Natural killer cell treated with Interleukin-12 subunit alpha and Interleukin-12 subunit beta and Interleukin-15 and Interleukin-18, amount 100 ng/mL, for 72 hours (primary cell): ENCODE results near the gene SCGB3A1. TPM values are rescaled to one million over a fixed set of nuclear protein-coding genes. Genes with fewer than 3 reads are reported as not detected.

Experiments used
- ATAC-seq, 2 donors: fragments of 150-1000 bp; cut with Tn5 transposase in 1 of 2; sonication (Bioruptor Pico), chemical (Tn5 transposase) in 1 of 2; 2 replicates each; pipeline ENCODE4 v1.10.0; 2021
- DNase-seq: peaks from one replicate; pipeline ENCODE4 v3.0.0; 2022; ENCODE audit warnings: low spot score
- H3K27ac Mint-ChIP-seq, 2 donors: 1 replicate in 1 of 2; 2 replicates in 1 of 2; pipeline ENCODE4 v1.8.0; 2022; ENCODE audit warnings: mixed read lengths in 2 of 2, mild to moderate bottlenecking in 1 of 2, moderate library complexity in 1 of 2
- H3K27me3 Mint-ChIP-seq, 2 donors: 1 replicate in 1 of 2; 2 replicates in 1 of 2; pipeline ENCODE4 v1.8.0; 2022; ENCODE audit warnings: mixed read lengths in 2 of 2
- H3K36me3 Mint-ChIP-seq: one replicate; pipeline ENCODE4 v1.8.0; 2022; ENCODE audit warnings: mixed read lengths
- H3K4me1 Mint-ChIP-seq, 2 donors: 1 replicate in 1 of 2; 2 replicates in 1 of 2; pipeline ENCODE4 v1.8.0; 2022; ENCODE audit warnings: low read depth in 2 of 2, mixed read lengths in 2 of 2, mild to moderate bottlenecking in 1 of 2
- H3K4me3 Mint-ChIP-seq: one replicate; pipeline ENCODE4 v1.8.0; 2022; ENCODE audit warnings: mixed read lengths
- H3K9me3 Mint-ChIP-seq: 2 replicates; pipeline ENCODE4 v1.8.0; 2022; ENCODE audit warnings: mixed read lengths
- total RNA-seq, 2 donors: library from RNA; stranded (reverse); gene quantifications; one replicate each; pipeline ENCODE4 v1.2.3, GENCODE V29; 2022

Gene SCGB3A1
- total RNA-seq, 2 donors from 2014 or later = not detected

DNA sequence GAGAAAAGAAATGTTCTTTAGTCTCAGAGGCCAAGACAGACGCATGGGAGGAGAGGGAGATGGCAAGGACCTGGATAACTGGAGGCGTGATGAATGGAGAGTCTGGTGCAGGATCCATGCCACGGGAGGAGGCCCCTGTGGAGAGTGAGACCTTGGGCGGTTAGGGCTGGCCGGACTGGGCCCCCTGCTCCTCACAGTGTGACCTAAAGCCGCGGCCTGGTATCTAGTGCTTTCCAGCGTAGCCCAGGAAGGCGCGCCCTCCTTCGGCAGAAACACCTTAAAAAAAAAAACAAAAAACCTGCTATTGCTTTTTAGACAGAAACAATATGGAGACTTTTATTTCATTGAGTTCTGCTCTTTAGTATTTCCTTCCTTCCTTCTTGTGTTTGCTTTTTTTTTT is 33.1 kb downstream of the SCGB3A1 start:
- ATAC-seq (no peak), DNase-seq (no peak)
- no peak overlapping the region for H3K4me3 Mint-ChIP-seq
- no peaks in the 10 kb centered on the region for H3K27me3 Mint-ChIP-seq
- peaks cover 12% of the 10 kb centered on the region for H3K36me3 Mint-ChIP-seq
- no peaks in the 10 kb centered on the region for H3K9me3 Mint-ChIP-seq
- H3K4me1 Mint-ChIP-seq = peaks cover 19 to 33% of the 10 kb centered on the region in 2 donors
- H3K27ac Mint-ChIP-seq = no peak overlapping the region

DNA sequence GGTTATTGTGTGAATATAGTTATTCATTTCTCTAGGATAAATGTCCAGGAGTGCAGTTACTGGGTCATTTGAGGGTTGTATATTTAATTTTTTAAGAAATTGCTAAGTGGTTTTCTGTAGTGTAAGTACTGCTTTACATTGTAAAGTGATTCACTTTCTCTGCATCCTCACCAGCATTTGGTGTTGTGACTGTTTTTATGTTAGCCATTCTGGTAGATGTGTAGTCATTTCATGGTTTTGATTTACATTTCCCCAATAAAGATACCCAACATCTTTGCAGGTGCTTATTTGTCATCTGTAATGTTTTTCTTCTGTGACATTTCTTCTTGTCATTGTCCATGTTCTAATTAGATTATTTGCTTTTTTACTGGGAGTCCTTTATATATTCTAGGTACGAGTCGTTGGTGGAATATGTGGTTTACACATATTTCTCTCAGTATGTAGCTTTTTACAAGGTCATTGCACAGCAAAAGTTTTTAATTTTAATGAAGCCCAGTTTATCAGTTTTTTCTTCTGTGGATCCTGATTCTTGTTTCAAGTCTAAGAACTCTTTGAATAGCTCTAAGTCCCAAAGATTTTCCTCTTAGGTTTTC is 34.0 kb downstream of the SCGB3A1 start:
- no peak overlapping the region for H3K27ac Mint-ChIP-seq
- H3K27me3 Mint-ChIP-seq = no peaks in the 10 kb centered on the region
- peaks cover 19 to 33% of the 10 kb centered on the region in 2 donors for H3K4me1 Mint-ChIP-seq
- no peak for DNase-seq
- ATAC-seq = peak in 1 of 2 donors; percentile 38
- no peak overlapping the region for H3K4me3 Mint-ChIP-seq
- peaks cover 12% of the 10 kb centered on the region for H3K36me3 Mint-ChIP-seq
- no peaks in the 10 kb centered on the region for H3K9me3 Mint-ChIP-seq

GRCh38 chr5:180555168-180555921 is 36.0 kb downstream of the SCGB3A1 start:
- H3K36me3 Mint-ChIP-seq = peaks cover 2% of the 10 kb centered on the region
- H3K27ac Mint-ChIP-seq = no peak overlapping the region
- ATAC-seq = no peak

GRCh38 chr5:180553530-180553929 is 37.8 kb downstream of the SCGB3A1 start:
- DNase-seq (no peak), ATAC-seq (no peak)
- Mint-ChIP-seq H3K27ac (no peak overlapping the region), H3K36me3 (no peaks in the 10 kb centered on the region), H3K27me3 (no peaks in the 10 kb centered on the region), H3K4me1 (peaks cover 8 to 16% of the 10 kb centered on the region in 2 donors), H3K4me3 (no peak overlapping the region), H3K9me3 (no peaks in the 10 kb centered on the region)

More at GRCh38 chr5:180555168-180555921, 36.0 kb downstream of the SCGB3A1 start:
- no peak overlapping the region for H3K4me3 Mint-ChIP-seq
- no peaks in the 10 kb centered on the region for H3K27me3 Mint-ChIP-seq
- H3K4me1 Mint-ChIP-seq = peaks cover 7 to 24% of the 10 kb centered on the region in 2 donors
- DNase-seq = no peak
- no peaks in the 10 kb centered on the region for H3K9me3 Mint-ChIP-seq

DNA sequence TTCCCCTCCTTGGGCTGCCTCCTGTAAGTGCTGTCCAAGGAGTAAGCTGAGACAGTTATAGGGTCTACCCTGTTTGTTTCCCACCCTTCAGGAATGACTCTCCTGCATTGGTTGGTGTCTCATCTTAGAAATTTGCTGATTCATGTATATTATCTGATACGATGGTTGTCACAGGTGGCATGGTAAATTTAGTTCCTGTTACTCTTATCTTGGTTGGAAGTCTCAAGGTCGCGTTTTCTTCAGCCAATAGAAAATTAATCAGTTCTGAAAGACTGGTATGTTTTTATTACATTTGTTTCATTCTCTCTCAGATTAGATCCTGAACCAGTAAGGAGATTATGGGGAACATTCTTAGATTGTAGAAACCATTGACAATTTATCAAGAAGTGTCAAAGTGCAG is 42.7 kb downstream of the SCGB3A1 start:
- H3K27ac Mint-ChIP-seq = peak overlapping the region; percentile 12 to 69
- no peaks in the 10 kb centered on the region for H3K9me3 Mint-ChIP-seq
- no peak for ATAC-seq
- no peak for DNase-seq
- peaks cover 15% of the 10 kb centered on the region for H3K36me3 Mint-ChIP-seq
- peaks cover 12 to 19% of the 10 kb centered on the region in 2 donors for H3K4me1 Mint-ChIP-seq
- H3K27me3 Mint-ChIP-seq = no peaks in the 10 kb centered on the region
- no peak overlapping the region for H3K4me3 Mint-ChIP-seq

- Mint-ChIP-seq H3K4me3 (no peak overlapping the region), H3K27me3 (no peaks in the 10 kb centered on the region), H3K4me1 (peaks cover 16 to 19% of the 10 kb centered on the region in 2 donors), H3K9me3 (no peaks in the 10 kb centered on the region), H3K27ac (no peak overlapping the region), H3K36me3 (peaks cover 21% of the 10 kb centered on the region)
- ATAC-seq = no peak
- DNase-seq = no peak
These were observed 46.1 kb downstream of the SCGB3A1 start for GRCh38 chr5:180545248-180545647.

- Mint-ChIP-seq H3K9me3 (no peaks in the 10 kb centered on the region), H3K27ac (no peak overlapping the region), H3K4me3 (no peak overlapping the region), H3K27me3 (no peaks in the 10 kb centered on the region), H3K4me1 (peaks cover 12 to 18% of the 10 kb centered on the region in 2 donors), H3K36me3 (peaks cover 26% of the 10 kb centered on the region)
- ATAC-seq = no peak
- no peak for DNase-seq
These were observed 49.6 kb downstream of the SCGB3A1 start for GRCh38 chr5:180541710-180542109.

Other genes with a start within 250 kb of the SCGB3A1 start
- under 1 TPM in 1 of 2 donors, not detected in 1; 0.29 TPM for gene GFPT2, start 238.2 kb downstream of the SCGB3A1 start, total RNA-seq
- gene CNOT6, start 97.1 kb downstream of the SCGB3A1 start, total RNA-seq = 10 to 100 TPM; 32.8 to 38.5 TPM
- gene FLT4, start 58.1 kb upstream of the SCGB3A1 start, total RNA-seq = under 1 TPM; 0.26 to 0.47 TPM
- not detected for gene OR2Y1, start 148.6 kb upstream of the SCGB3A1 start, total RNA-seq
- 100 to 1,000 TPM; 141 to 157 TPM for gene MGAT1, start 211.3 kb upstream of the SCGB3A1 start, total RNA-seq